ENCODE results near the gene GCLM.

DNA sequence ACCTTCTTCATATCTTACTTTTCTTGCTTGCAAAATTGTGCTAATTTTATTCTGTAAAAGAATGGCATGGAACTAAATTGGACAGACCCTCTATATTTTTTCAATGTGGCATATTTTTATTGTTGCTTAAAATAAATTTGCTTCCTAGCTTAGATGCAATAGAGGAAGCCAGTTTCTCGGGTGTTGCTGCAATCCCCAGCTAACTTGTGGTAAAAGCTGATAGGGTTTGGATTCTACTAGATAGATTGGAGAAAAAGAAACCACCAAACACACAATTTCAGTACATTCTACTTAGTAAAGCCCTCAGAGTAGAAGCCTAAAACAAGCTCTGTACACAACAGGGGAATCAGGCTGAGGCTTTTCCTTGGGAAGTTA is 49.5 kb upstream of the GCLM start:
- TF ChIP-seq, protein P1, sequence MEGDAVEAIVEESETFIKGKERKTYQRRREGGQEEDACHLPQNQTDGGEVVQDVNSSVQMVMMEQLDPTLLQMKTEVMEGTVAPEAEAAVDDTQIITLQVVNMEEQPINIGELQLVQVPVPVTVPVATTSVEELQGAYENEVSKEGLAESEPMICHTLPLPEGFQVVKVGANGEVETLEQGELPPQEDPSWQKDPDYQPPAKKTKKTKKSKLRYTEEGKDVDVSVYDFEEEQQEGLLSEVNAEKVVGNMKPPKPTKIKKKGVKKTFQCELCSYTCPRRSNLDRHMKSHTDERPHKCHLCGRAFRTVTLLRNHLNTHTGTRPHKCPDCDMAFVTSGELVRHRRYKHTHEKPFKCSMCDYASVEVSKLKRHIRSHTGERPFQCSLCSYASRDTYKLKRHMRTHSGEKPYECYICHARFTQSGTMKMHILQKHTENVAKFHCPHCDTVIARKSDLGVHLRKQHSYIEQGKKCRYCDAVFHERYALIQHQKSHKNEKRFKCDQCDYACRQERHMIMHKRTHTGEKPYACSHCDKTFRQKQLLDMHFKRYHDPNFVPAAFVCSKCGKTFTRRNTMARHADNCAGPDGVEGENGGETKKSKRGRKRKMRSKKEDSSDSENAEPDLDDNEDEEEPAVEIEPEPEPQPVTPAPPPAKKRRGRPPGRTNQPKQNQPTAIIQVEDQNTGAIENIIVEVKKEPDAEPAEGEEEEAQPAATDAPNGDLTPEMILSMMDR (IDR thresholded peaks at IDR 0.05), result no peak
- TF ChIP-seq EZH2 (IDR thresholded peaks at IDR 0.05; ENCODE audit: borderline replicate concordance, insufficient read depth, low read depth, low read length, poor library complexity, severe bottlenecking), result no peak
